M059J (cell line): ENCODE results near the gene ADCY9. TPM values are rescaled to one million over a fixed set of nuclear protein-coding genes. Genes with fewer than 3 reads are reported as not detected.

Experiments
- DNase-seq: peaks from one replicate; pipeline ENCODE4 v3.0.0-alpha.2; 2012; ENCODE audit warnings: low read depth
- total RNA-seq: library from RNA; depleted of rRNA; stranded (reverse); fragments of >200 nt; shearing (Covaris generic); gene quantifications from 2 replicates; pipeline ENCODE4 v1.2.3, GENCODE V29; 2014

Gene ADCY9
- total RNA-seq, 1 experiment from 2014 or later: 18.1 TPM

GRCh38 chr16:4093495-4094126 lies 22.6 kb downstream of the ADCY9 start:
- no peak for DNase-seq

- no peak for DNase-seq
Measured at GRCh38 chr16:4092547-4093265, 23.5 kb downstream of the ADCY9 start.

GRCh38 chr16:4091240-4092012 lies 24.8 kb downstream of the ADCY9 start:
- DNase-seq: no peak

GRCh38 chr16:4090351-4090851 lies 25.8 kb downstream of the ADCY9 start:
- no peak for DNase-seq

- DNase-seq: no peak
Measured at GRCh38 chr16:4089811-4090301, 26.4 kb downstream of the ADCY9 start.

DNA sequence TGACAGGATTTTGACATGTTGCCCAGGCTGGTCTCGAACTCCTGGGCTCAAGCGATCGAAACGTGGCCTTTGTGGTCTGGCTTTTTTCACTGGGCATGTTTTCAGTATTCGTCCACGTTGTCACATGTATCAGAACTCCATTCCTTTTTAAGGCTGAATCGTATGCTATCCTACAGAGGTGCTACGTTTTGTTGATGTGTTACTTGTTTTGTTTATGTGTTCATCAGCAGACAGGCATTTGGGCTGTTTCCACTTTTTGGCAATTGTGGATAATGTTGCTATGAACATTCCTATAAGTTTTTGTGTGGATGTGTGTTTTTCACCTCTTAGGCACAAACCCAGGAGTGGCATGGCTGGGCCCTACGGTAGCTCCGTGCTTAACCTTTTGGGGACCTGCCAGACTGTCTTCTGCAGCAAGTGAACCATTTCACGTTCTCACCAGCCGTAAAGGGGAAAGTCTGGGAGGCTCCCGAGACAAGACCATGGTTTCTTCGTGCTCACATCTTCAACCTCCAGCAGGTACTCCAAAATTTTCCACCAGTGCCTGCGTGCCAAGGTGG lies 26.9 kb downstream of the ADCY9 start:
- DNase-seq: no peak

DNA sequence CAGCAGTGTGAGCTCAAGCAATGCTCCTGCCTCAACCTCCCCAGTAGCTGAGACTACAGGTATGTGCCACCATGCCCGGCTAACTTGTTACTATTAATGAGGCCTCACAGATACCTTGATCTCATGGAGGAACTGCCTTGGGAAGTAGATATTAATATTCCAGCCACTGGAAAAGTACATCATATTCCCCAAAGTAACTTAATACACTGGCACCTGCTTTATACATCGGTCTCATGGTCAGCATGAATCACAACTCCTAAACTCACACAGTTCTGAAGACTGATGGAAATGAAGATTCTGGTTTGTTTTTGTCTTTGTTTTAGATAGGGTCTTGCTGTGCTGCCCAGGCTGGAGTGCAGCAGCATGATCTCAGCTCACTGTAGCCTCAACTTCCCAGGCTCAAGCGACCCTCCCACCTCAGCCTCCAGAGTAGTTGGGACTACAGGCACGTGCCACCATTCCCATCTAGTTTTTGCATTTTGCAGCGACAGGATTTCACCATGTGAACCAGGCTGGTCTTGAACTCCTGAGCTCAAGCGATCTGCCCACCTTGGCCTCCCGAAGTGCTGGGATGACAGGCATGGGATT lies 28.2 kb downstream of the ADCY9 start:
- no peak for DNase-seq

- no peak for DNase-seq
Measured at GRCh38 chr16:4087099-4087885, 28.9 kb downstream of the ADCY9 start.

GRCh38 chr16:4086153-4086552 lies 30.1 kb downstream of the ADCY9 start:
- no peak for DNase-seq

GRCh38 chr16:4085405-4085970 lies 30.8 kb downstream of the ADCY9 start:
- DNase-seq: no peak

GRCh38 chr16:4083347-4083870 lies 32.8 kb downstream of the ADCY9 start:
- DNase-seq: no peak

- no peak for DNase-seq
Measured at GRCh38 chr16:4082474-4083044, 33.7 kb downstream of the ADCY9 start.

GRCh38 chr16:4081521-4082021 lies 34.7 kb downstream of the ADCY9 start:
- no peak for DNase-seq

DNA sequence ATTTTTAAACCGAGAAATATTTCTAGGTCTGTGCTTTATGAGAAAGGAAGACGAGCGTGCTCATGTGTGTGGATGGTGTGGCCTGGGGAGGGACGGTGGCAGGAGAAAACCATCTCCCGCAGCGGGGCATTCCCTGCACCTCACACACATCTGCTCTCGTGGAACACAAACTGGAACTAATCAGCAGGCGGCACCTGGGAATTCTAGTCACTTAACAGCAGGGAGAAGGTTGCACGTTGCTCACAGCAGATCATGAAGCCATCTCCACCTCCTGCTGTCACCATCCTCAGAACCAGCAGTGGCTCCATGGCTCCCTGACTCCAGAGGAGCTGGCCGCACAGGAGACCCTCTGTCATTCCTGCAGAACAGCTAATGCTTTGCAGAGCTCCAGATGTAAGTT lies 35.2 kb downstream of the ADCY9 start:
- DNase-seq: no peak

- no peak for DNase-seq
Measured at GRCh38 chr16:4077174-4077649, 39.0 kb downstream of the ADCY9 start.

DNA sequence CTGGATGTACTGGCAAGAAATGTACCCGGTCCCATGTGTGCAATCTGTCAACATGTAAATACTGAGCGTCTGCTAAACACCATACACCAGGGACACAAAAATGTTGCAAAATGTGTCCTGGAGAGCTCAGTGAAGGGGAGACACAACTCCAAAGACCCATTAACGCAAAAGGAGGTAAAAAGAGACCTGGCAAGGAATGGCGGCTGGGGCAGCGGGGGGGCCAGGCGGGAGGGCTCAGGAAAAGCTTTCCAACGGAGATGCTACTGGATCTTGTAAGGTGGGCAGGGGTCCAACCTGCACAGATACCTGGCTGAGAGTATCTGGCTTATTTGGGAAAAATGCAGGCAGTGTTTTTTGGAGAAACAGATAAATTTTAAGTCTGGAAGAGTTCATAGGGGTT lies 40.7 kb downstream of the ADCY9 start:
- DNase-seq: no peak

DNA sequence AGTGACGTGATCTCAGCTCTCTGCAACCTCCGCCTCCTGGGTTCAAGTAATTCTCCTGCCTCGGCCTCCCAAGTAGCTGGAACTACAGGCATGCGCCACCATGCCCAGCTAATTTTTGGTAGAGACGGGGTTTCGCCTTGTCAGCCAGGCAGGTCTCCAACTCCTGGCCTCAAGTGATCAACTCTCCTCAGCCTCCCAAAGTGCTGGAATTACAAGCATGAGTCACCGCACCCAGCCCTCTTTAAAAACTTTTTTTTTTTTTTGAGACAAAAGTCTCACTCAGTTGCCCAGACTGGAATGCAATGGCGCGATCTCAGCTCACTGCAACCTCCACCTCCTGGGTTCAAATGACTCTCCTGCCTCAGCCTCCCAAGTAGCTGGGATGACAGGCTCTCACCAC lies 43.1 kb downstream of the ADCY9 start:
- peak; percentile 72 for DNase-seq

- no peak for DNase-seq
Measured at GRCh38 chr16:4071686-4072561, 44.3 kb downstream of the ADCY9 start.

GRCh38 chr16:4070936-4071335 lies 45.3 kb downstream of the ADCY9 start:
- no peak for DNase-seq
